LNCAP (cell line): ENCODE data around the gene ACER2.

ENCODE experiments used
- TF ChIP-seq, protein P1 (sequence below): fragments of 450-650 bp; IDR thresholded peaks from 2 replicates; pipeline ENCODE4 v1.5.1; 2017; ENCODE audit warnings: mild to moderate bottlenecking

ACER2 gene

DNA sequence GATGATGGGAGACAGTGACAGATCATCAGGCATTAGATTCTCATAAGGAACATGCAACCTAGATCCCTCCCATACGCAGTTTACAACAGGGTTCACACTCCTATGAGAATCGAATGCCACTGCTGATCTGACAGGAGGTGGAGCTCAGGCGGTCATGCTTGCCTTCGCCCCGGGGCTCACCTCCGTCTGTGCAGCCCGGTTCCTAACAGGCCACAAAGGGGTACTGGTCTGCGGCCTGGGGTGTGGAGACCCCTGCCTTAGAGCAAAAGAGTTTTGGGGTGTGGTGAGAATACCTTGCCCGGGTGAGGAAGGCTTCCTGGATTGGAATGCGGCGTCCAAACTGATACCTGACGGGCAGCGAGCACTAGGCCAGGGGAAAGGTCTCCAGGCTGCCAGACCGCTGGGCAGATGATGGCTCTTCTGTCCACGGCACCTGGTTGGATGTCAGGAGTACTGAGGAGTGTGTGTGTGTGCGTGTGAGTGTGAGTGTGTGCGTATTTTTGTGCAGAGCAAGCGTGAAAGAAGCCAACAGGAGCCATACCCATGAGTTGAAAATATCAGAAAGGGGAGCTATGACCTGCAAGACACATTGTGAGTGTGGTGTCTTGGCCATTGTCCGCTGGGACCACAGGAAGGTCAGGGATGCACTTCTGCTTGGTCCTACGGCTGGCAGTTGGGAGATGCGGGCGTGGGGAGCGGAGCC, 55.4 kb downstream of the ACER2 start:
- TF ChIP-seq, protein P1, sequence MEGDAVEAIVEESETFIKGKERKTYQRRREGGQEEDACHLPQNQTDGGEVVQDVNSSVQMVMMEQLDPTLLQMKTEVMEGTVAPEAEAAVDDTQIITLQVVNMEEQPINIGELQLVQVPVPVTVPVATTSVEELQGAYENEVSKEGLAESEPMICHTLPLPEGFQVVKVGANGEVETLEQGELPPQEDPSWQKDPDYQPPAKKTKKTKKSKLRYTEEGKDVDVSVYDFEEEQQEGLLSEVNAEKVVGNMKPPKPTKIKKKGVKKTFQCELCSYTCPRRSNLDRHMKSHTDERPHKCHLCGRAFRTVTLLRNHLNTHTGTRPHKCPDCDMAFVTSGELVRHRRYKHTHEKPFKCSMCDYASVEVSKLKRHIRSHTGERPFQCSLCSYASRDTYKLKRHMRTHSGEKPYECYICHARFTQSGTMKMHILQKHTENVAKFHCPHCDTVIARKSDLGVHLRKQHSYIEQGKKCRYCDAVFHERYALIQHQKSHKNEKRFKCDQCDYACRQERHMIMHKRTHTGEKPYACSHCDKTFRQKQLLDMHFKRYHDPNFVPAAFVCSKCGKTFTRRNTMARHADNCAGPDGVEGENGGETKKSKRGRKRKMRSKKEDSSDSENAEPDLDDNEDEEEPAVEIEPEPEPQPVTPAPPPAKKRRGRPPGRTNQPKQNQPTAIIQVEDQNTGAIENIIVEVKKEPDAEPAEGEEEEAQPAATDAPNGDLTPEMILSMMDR, result no peak

DNA sequence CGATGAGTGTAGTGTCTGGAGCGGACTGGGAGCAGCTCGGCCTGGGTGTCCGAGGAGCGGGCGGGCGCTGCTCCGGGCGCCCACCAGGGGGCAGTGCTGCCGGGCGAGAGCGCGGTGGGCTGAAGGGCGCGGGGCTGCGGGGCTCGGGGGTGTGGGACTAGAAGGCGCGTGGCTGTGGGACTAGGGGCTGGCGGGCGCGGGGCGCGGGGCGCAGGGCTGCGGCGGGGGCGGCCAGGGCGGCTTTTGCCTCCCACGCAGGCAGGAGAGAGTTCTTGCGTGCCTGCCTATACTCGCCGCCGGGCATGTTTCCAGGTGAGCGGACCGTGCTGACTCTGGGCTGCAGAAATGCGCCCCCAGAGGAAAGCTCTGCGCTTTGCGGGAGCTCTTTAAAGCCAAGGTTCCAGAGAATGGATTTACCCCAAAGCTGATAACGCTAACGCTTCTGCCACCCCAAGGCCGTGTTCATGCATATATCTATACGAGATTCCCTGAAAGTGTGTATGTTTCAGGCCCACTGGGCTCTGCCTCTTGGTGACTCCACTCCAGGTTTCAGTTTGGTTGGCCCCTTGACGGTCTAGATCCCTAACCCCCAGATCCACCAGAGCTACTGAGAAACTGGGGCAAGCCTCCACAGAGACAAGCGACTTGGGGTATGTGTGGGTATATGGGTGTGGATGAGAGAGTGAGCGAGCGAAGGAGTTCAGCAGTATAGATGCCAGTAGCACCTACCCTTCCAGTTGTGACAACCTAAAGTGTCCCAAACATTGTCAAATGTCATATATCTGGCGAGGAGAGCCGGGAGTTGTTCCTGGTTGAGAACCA, 56.2 kb downstream of the ACER2 start:
- TF ChIP-seq, protein P1, result peak; percentile 89

DNA sequence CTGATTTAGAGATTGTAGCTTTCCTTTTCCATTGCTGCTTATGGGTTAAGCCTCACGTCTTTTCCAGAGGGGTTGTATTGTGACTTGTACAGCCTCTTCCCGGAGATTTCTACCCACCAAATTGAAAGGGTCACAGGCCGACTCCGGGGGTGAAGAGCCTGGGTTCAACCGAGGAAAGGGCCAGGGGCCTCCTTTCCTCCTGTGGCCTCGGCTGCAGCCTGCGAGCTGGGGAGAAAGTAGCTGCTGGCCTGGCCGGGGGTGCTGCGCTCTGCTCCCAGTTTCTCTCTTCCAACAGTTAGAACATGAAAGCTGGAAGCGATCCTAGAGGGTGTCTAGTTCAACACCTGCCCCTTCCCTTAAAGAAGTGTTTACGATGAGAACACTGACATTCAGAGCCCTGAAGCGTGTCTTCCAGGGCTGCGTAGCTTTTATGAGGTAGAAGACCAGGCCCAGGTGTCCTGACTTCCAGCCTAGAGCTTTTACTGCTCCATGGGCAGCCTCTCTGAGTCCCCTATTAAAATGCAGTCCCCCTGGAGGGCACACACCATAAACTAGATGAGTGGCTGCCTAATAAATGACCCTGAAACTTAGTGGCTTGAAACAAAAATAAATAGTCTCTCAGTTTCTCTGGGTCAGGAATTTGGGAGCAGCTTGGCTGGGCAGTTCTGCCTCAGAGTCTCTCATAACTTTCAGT, 56.9 kb downstream of the ACER2 start:
- TF ChIP-seq, protein P1, result no peak

DNA sequence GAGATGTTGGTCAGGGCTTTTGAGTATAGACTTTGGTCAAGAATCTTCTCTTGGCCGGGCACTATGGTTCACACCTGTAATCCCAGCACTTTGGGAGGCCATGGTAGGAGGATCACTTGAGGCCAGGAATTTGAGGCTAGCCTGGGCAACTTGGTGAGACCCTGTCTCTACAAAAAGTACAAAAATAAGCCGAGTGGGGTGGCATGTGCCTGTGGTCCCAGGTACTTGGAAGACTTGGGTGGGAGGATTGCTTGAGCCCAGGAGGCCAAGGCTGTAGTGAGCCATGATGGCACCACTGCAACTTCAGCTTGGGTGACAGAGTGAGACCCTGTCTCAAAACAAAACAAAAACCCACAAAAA, 57.5 kb downstream of the ACER2 start:
- TF ChIP-seq, protein P1, result no peak

DNA sequence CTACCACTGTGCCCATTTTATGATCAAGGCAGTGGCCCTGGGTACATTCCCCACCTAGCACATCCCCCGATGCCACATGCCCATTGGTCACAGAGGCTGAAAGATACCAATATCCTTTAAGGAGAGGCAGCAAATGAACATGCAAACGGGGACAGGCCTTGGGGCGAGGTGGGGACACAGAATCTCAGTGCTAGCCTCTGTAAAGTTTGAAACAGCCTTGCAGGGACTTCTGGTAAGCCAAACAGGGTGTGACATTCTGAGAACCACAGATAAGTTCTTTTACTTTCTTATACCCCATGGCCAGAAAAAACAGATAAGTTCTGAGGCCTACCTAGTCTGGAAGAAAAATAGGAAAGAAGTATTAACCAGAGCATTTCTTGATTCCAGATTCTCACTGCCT, 60.5 kb downstream of the ACER2 start:
- TF ChIP-seq, protein P1, result no peak

DNA sequence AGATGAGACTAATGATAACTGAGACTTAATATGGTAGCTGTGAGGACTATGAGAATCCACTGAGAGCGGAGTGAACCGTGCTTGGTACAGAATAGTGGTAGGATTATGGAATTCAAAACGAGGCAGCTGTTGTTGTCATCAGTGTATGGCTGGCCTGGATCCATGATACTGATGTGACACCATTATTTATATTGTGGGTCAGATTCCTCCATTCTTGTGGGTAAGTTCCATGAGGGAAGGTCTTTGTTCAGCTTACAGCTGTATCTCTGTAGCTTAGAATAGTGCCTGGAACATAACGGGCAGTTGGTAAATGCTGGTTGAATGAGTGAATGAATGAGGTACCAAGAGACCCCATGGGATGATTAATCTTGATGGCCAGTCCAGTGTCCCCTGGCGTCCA, 61.8 kb downstream of the ACER2 start:
- TF ChIP-seq, protein P1, result no peak

DNA sequence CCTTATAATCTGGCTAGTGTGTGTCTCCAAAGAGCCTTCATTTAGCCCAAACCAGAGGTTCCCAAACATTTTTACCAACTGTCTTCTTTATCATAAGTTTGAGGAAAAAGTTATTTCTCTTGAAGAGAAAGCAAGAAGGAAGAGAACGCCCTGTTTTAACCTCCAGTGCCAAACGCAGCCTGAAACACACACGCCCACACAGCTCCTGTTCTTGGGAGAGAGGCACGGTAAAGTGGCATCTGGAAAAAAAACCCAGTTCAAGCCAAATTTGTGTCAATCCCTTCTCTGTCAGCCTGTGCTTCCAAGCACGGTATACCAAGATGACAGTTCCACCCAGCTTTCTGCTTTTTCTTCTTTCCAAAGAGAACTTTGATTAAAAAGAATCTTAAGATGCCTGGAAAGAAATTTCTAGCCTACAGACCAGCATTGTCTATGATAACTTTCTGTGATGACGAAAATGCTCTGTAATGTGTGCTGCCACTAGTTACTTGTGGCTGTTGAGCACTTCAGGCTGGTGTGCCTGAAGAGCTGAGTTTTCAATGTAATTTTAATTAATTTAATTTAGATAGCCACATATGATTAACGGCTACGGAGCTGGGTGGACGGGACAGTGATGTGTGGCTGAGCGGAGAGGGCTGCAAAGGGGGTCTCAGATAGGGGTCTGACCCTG, 62.3 kb downstream of the ACER2 start:
- TF ChIP-seq, protein P1, result no peak
